GM19372 (cell line): ENCODE measurements around the gene KRTAP10-1.

Source experiments
- ATAC-seq: cut with Tn5 transposase; IDR thresholded peaks from one replicate; pipeline ENCODE4 v1.9.1; 2021; ENCODE audit warnings: mild to moderate bottlenecking, low read depth, moderate library complexity; ENCODE audit not compliant: unreplicated experiment

The KRTAP10-1 gene

GRCh38 chr21:44519346-44520325 is 20.4 kb downstream of the KRTAP10-1 start:
- no peak for ATAC-seq

GRCh38 chr21:44518686-44519085 is 21.3 kb downstream of the KRTAP10-1 start:
- ATAC-seq: no peak

GRCh38 chr21:44517175-44517899 is 22.7 kb downstream of the KRTAP10-1 start:
- ATAC-seq: no peak

- ATAC-seq: no peak
Measured at GRCh38 chr21:44516828-44517174, 23.2 kb downstream of the KRTAP10-1 start.

GRCh38 chr21:44516342-44516741 is 23.7 kb downstream of the KRTAP10-1 start:
- ATAC-seq: no peak

- ATAC-seq: no peak
Measured at GRCh38 chr21:44515359-44516165, 24.4 kb downstream of the KRTAP10-1 start.

- ATAC-seq: no peak
Measured at GRCh38 chr21:44514746-44515358, 25.1 kb downstream of the KRTAP10-1 start.

GRCh38 chr21:44514218-44514520 is 25.8 kb downstream of the KRTAP10-1 start:
- no peak for ATAC-seq

- ATAC-seq: no peak
Measured at GRCh38 chr21:44513389-44514217, 26.4 kb downstream of the KRTAP10-1 start.

- no peak for ATAC-seq
Measured at GRCh38 chr21:44512496-44513388, 27.3 kb downstream of the KRTAP10-1 start.

GRCh38 chr21:44511938-44512275 is 28.1 kb downstream of the KRTAP10-1 start:
- no peak for ATAC-seq

GRCh38 chr21:44511219-44511937 is 28.6 kb downstream of the KRTAP10-1 start:
- ATAC-seq: no peak

- no peak for ATAC-seq
Measured at GRCh38 chr21:44510508-44511218, 29.3 kb downstream of the KRTAP10-1 start.

GRCh38 chr21:44510109-44510507 is 29.9 kb downstream of the KRTAP10-1 start:
- no peak for ATAC-seq

GRCh38 chr21:44509539-44509938 is 30.5 kb downstream of the KRTAP10-1 start:
- no peak for ATAC-seq

GRCh38 chr21:44508711-44509445 is 31.1 kb downstream of the KRTAP10-1 start:
- ATAC-seq: no peak

GRCh38 chr21:44508426-44508710 is 31.6 kb downstream of the KRTAP10-1 start:
- no peak for ATAC-seq
